ENCODE results near the gene ACOX3. TPM values are rescaled to one million over a fixed set of nuclear protein-coding genes. Genes with fewer than 3 reads are reported as not detected.

The ACOX3 gene
- total and polyA plus RNA-seq, 10 of the 15 experiments (the other 5 are each of a cell fraction or from before 2014, with no cell fraction given), result 2.0 to 24.5 (median 14.0) TPM

- H3K27me3 ChIP-seq (replicated peaks in 1 of 2; ENCODE audit: control insufficient read depth in 2 of 2, insufficient read depth in 2 of 2, low read length in 1 of 2), result no peaks in the 10 kb centered on the region
- H3K4me2 ChIP-seq (ENCODE audit: control insufficient read depth, insufficient read depth), result no peak overlapping the region
- ChIA-PET SMC1A (ENCODE audit: uncharacterized antibody, unreplicated experiment) (interaction anchor here (1.5 kb wide), 1 partner anchor 27 kb away, joined by 3 read pairs; no protein-coding TSS in a partner anchor), POLR2A (no interaction called here), RAD21 (ENCODE audit: unreplicated experiment) (no interaction called here), CTCF (no interaction called here)
- H3K9me3 ChIP-seq (replicated peaks; ENCODE audit: control insufficient read depth, insufficient read depth, low read length), result no peaks in the 10 kb centered on the region
- no peaks in the 10 kb centered on the region for H3K79me2 ChIP-seq (ENCODE audit: control insufficient read depth, insufficient read depth, low read length)
- BruUV-seq (replicated peaks), result no TSS peak
- 97% methylated on average over 12 of the region's 12 CpGs for WGBS (ENCODE audit: insufficient coverage, insufficient replicate concordance, low lambda C conversion rate, missing lambda C conversion rate)
- no peaks in the 10 kb centered on the region for H4K20me1 ChIP-seq (ENCODE audit: control insufficient read depth, insufficient read depth)
- no peak overlapping the region for H3K27ac ChIP-seq (ENCODE audit: control insufficient read depth, insufficient read depth)
- in situ Hi-C loops (cut with MboI) (no loop called here), intact Hi-C loops (cut with micrococcal nuclease; ENCODE audit: unreplicated experiment) (no loop called here)
- no peak overlapping the region for H3K4me3 ChIP-seq
- no peak overlapping the region for H2AFZ ChIP-seq (ENCODE audit: control insufficient read depth, low read depth, low read length)
- DNase-seq (ENCODE audit: low read depth, low spot score) (no peak), ATAC-seq (no peak), FAIRE-seq (no peak)
- TF ChIP-seq ETV6 (conservative IDR thresholded peaks at IDR 0.05 in 1 of 2, IDR thresholded peaks at IDR 0.05 in 1 of 2; ENCODE audit: borderline replicate concordance in 1 of 2, low read depth in 1 of 2) (no peak), ZNF592 (IDR thresholded peaks at IDR 0.05) (no peak), MTA3 (IDR thresholded peaks at IDR 0.05; ENCODE audit: borderline replicate concordance, low read length) (no peak), RBBP5 (conservative IDR thresholded peaks at IDR 0.05) (no peak), HSF1 (IDR thresholded peaks at IDR 0.05; ENCODE audit: low read depth, low read length) (no peak), CHD1 (IDR thresholded peaks at IDR 0.05; ENCODE audit: low read depth, low read length) (no peak), YY1 (IDR thresholded peaks at IDR 0.05; ENCODE audit: low read depth, low read length) (no peak), SIX5 (IDR thresholded peaks at IDR 0.05; ENCODE audit: low read depth, low read length, severe bottlenecking) (no peak), SKIL (IDR thresholded peaks at IDR 0.05; ENCODE audit: low read depth, poor library complexity, severe bottlenecking) (no peak)
- no peaks in the 10 kb centered on the region for H3K36me3 ChIP-seq (ENCODE audit: control insufficient read depth in 2 of 2, insufficient read depth in 2 of 2, low read length in 1 of 2)
- no peak overlapping the region for H3K9ac ChIP-seq (ENCODE audit: control insufficient read depth, insufficient read depth, low read length)
- H3K4me1 ChIP-seq (ENCODE audit: control insufficient read depth, insufficient read depth, low read length), result no peaks in the 10 kb centered on the region
These were observed 75.6 kb downstream of the ACOX3 start for GRCh38 chr4:8364848-8365350.
